Ishikawa (cell line): ENCODE results near the gene EVA1B.
A peak's percentile ranks its signal among the peaks of the same experiment; 100 is the strongest.

Experiments used
- CEBPB ChIP-seq: IDR thresholded peaks from 2 replicates; pipeline ENCODE4 v1.6.1; 2012
- CREB1 ChIP-seq: IDR thresholded peaks from 2 replicates; pipeline ENCODE4 v1.6.1; 2012; ENCODE audit warnings: low read depth
- EGR1 ChIP-seq: IDR thresholded peaks from 2 replicates; pipeline ENCODE4 v1.6.1; 2012
- EP300 ChIP-seq: IDR thresholded peaks from 2 replicates; pipeline ENCODE4 v1.6.1; 2012; ENCODE audit warnings: borderline replicate concordance
- FOXM1 ChIP-seq: IDR thresholded peaks from 2 replicates; pipeline ENCODE4 v1.6.1; 2012; ENCODE audit warnings: low read depth, borderline replicate concordance
- NFIC ChIP-seq: IDR thresholded peaks from 2 replicates; pipeline ENCODE4 v1.6.1; 2012
- RAD21 ChIP-seq: IDR thresholded peaks from 2 replicates; pipeline ENCODE4 v1.6.1; 2012; ENCODE audit warnings: low read depth
- REST ChIP-seq: IDR thresholded peaks from 2 replicates; pipeline ENCODE4 v1.6.1; 2012; ENCODE audit warnings: low read depth, mild to moderate bottlenecking
- TAF1 ChIP-seq: IDR thresholded peaks from 2 replicates; pipeline ENCODE4 v1.6.1; 2012; ENCODE audit warnings: low read depth, mild to moderate bottlenecking
- TCF12 ChIP-seq: IDR thresholded peaks from 2 replicates; pipeline ENCODE4 v1.6.1; 2012; ENCODE audit warnings: low read depth
- TEAD4 ChIP-seq: IDR thresholded peaks from 2 replicates; pipeline ENCODE4 v1.6.1; 2012
- USF1 ChIP-seq: IDR thresholded peaks from 2 replicates; pipeline ENCODE4 v1.6.1; 2012
- YY1 ChIP-seq: IDR thresholded peaks from 2 replicates; pipeline ENCODE4 v1.6.1; 2012; ENCODE audit warnings: low read depth
- ZBTB7A ChIP-seq: IDR thresholded peaks from 2 replicates; pipeline ENCODE4 v1.6.1; 2012; ENCODE audit warnings: low read depth
- TF ChIP-seq, protein P1 (sequence below): IDR thresholded peaks from 2 replicates; pipeline ENCODE4 v1.6.1; 2012

EVA1B gene

GRCh38 chr1:36297062-36297461 lies 26.4 kb downstream of the EVA1B start:
- no peak for TF ChIP-seq EGR1
- TF ChIP-seq USF1 = no peak
- TF ChIP-seq TEAD4 = no peak

GRCh38 chr1:36295390-36295789 lies 28.1 kb downstream of the EVA1B start:
- TF ChIP-seq ZBTB7A (no peak), RAD21 (no peak), EP300 (no peak), TEAD4 (no peak), NFIC (no peak), TCF12 (no peak)

- TF ChIP-seq ZBTB7A (no peak), EP300 (no peak), YY1 (no peak)
These were observed 35.9 kb downstream of the EVA1B start for GRCh38 chr1:36287595-36287994.

DNA sequence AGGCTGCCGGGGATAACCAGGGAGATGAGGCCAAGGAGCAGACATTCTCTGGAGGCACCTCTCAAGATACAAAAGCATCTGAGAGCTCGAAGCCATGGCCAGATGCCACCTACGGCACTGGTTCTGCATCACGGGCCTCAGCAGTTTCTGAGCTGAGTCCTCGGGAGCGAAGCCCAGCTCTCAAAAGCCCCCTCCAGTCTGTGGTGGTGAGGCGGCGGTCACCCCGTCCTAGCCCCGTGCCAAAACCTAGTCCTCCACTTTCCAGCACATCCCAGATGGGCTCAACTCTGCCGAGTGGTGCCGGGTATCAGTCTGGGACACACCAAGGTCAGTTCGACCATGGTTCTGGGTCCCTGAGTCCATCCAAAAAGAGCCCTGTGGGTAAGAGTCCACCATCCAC lies 36.6 kb downstream of the EVA1B start:
- TF ChIP-seq, protein P1, sequence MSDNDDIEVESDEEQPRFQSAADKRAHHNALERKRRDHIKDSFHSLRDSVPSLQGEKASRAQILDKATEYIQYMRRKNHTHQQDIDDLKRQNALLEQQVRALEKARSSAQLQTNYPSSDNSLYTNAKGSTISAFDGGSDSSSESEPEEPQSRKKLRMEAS = no peak
- TF ChIP-seq ZBTB7A (no peak), TAF1 (no peak), TEAD4 (no peak), NFIC (no peak), USF1 (no peak), FOXM1 (no peak), EP300 (no peak), TCF12 (no peak)

- TF ChIP-seq RAD21 = peak; percentile 85
- TF ChIP-seq, protein P1 = no peak
These were observed 37.9 kb downstream of the EVA1B start for GRCh38 chr1:36285443-36286101.

DNA sequence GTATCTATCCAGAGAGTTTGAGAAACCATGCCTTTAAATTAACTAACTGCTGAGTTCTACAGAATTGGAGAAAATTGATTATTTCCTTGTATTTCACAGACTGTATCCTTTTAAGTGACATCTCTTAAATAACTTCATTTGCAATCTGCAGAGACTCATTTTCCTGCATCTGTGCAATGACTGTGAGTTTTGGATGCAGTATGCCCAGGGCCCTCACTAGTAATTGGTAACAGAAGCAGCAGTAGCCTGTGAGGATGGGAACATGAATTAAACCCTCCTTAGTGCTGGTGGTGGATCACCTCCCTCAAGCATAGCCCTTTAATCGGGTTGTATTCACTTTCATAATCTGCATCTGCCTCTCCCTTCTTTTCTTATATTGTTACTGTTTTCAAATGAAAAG lies 38.9 kb downstream of the EVA1B start:
- TF ChIP-seq REST = no peak
- no peak for TF ChIP-seq TCF12
- no peak for TF ChIP-seq RAD21

DNA sequence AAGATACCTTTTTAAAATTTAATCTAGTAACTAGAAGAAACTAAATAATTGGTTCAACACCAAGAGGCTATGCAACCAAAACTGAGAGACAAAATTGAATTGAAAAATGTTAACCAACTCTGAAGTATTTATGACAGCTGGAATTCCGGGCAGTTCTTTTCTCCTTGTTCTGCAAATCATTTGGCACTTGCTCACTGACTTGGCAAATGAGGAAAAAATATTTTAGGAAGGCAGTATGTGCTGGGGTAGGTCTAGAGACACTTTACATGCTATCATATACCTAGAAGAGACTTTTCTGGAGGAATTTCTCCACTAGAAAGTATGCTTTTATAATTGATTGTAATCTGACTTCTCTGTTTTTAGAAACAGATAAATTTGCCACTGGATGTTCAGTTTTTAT lies 39.4 kb downstream of the EVA1B start:
- TF ChIP-seq YY1 (no peak), ZBTB7A (no peak), TCF12 (no peak), CREB1 (no peak)
- TF ChIP-seq, protein P1 = no peak

- no peak for TF ChIP-seq CEBPB
- no peak for TF ChIP-seq TEAD4
- TF ChIP-seq TAF1 = no peak
- TF ChIP-seq YY1 = no peak
These were observed 43.6 kb downstream of the EVA1B start for GRCh38 chr1:36279789-36280296.

DNA sequence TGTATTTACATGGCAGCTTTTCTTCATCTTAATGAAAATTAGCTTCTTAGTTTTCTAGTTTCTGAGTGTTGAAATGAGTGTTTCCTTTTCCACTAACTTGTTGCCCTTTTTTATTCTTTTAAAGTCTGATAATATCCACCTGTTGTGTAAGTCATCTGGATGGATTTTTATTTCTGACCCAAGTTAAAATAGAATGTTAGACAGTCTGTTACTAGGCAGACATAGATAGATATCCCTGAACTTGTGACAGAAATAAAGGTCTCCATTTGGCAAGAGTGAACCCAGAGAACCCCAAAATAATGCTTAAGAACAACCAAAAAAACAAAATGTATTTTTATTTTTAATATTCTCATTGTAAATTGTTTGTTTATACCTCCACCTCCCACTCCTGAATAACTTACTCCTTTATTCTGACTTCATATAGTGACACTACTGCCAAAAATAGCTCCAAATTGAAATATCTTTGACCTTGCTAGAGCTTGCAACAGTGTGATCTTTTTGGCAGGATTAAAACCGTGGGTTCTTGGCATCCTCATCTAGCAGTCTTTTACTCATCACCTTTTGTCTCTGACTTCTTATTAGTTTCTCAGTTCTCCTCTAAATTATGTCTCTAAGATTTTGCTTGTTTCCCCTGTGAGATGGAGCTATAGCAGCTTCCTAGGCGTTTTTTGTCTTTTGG lies 44.2 kb downstream of the EVA1B start:
- TF ChIP-seq EGR1 = no peak
- TF ChIP-seq REST = no peak
- no peak for TF ChIP-seq EP300
- no peak for TF ChIP-seq USF1
- TF ChIP-seq TEAD4 = no peak
- no peak for TF ChIP-seq CEBPB
- no peak for TF ChIP-seq FOXM1
- TF ChIP-seq YY1 = no peak
